ENCODE data around the gene TROAP.

Gene TROAP

GRCh38 chr12:49295082-49295936, 27.7 kb upstream of the TROAP start, which contains the start of gene PRPH:
PRPH (plus strand) TSS chr12:49295147; CDS start chr12:49295201, 54 bp downstream.
- no peak for DNase-seq (ENCODE audit: low read depth in 2 of 2)
- no peak within 1 kb of the TSS for H3K4me3 ChIP-seq (replicated peaks in 1 of 2; ENCODE audit: low read depth in 2 of 2, low read length in 2 of 2)
- no peak for TF ChIP-seq CTCF (IDR thresholded peaks at IDR 0.05; ENCODE audit: low read depth, low read length)

GRCh38 chr12:49296034-49296835, 26.8 kb upstream of the TROAP start:
- peak; percentile 68 for TF ChIP-seq CTCF (IDR thresholded peaks at IDR 0.05; ENCODE audit: low read depth, low read length)
- H3K4me3 ChIP-seq (replicated peaks in 1 of 2; ENCODE audit: low read depth in 2 of 2, low read length in 2 of 2): no peak overlapping the region
- no peak for DNase-seq (ENCODE audit: low read depth in 2 of 2)

- DNase-seq (ENCODE audit: low read depth in 2 of 2): no peak
These were observed 26.0 kb upstream of the TROAP start for GRCh38 chr12:49296836-49297694.

DNA sequence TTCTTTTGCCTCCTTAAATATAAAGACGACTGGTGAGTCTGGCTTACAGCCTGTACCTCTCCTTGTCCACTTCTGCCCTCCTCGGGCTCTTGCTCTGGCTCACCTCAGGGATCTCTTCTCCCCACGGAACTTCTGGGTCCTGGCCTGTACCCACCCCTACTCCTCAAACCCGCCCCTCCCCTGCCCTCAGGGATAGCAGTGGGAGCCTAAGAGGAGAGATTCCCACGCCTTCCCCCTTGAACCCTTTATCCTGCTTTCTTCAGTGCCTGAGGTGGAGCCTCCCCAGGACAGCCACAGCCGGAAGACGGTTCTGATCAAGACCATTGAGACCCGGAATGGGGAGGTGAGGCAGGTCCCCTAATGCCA, 25.4 kb upstream of the TROAP start:
- no peak overlapping the region for H3K4me3 ChIP-seq (replicated peaks in 1 of 2; ENCODE audit: low read depth in 2 of 2, low read length in 2 of 2)
- TF ChIP-seq CTCF (IDR thresholded peaks at IDR 0.05; ENCODE audit: low read depth, low read length): no peak
- DNase-seq (ENCODE audit: low read depth in 2 of 2): no peak

More at GRCh38 chr12:49296836-49297694, 26.0 kb upstream of the TROAP start:
- H3K4me3 ChIP-seq (replicated peaks in 1 of 2; ENCODE audit: low read depth in 2 of 2, low read length in 2 of 2): no peak overlapping the region
- no peak for TF ChIP-seq CTCF (IDR thresholded peaks at IDR 0.05; ENCODE audit: low read depth, low read length)

GRCh38 chr12:49298160-49298559, 24.9 kb upstream of the TROAP start:
- TF ChIP-seq CTCF (IDR thresholded peaks at IDR 0.05; ENCODE audit: low read depth, low read length): peak; percentile 5
- DNase-seq (ENCODE audit: low read depth in 2 of 2): no peak
- H3K4me3 ChIP-seq (replicated peaks in 1 of 2; ENCODE audit: low read depth in 2 of 2, low read length in 2 of 2): no peak overlapping the region

- no peak overlapping the region for H3K4me3 ChIP-seq (replicated peaks in 1 of 2; ENCODE audit: low read depth in 2 of 2, low read length in 2 of 2)
- DNase-seq (ENCODE audit: low read depth in 2 of 2): no peak
These were observed 21.3 kb upstream of the TROAP start for GRCh38 chr12:49301760-49302159.

More at GRCh38 chr12:49301760-49302159, 21.3 kb upstream of the TROAP start:
- no peak for TF ChIP-seq CTCF (IDR thresholded peaks at IDR 0.05; ENCODE audit: low read depth, low read length)
